ENCODE measurements around the gene SH3BGRL3.

- no peak for TF ChIP-seq CTCF (conservative IDR thresholded peaks at IDR 0.05; ENCODE audit: low read length)
- TF ChIP-seq EZH2phosphoT487 (IDR thresholded peaks at IDR 0.05; ENCODE audit: borderline replicate concordance): no peak
Observed at GRCh38 chr1:26276432-26276838, 3.5 kb upstream of the SH3BGRL3 start.
